Progenitor cell of endocrine pancreas (in vitro differentiated cells): ENCODE results near the gene PCDH1. TPM values are rescaled to one million over a fixed set of nuclear protein-coding genes. Genes with fewer than 3 reads are reported as not detected.

ENCODE experiments used
- DNase-seq: peaks from one replicate; pipeline ENCODE4 v3.0.0; 2021; ENCODE audit warnings: low spot score; ENCODE audit not compliant: unreplicated experiment
- H3K27ac Mint-ChIP-seq: 2 replicates; pipeline ENCODE4 v1.8.0; 2021; ENCODE audit warnings: mild to moderate bottlenecking, moderate library complexity, mixed read lengths
- H3K27me3 Mint-ChIP-seq: 2 replicates; pipeline ENCODE4 v1.8.0; 2021; ENCODE audit warnings: mixed read lengths
- H3K36me3 Mint-ChIP-seq: 2 replicates; pipeline ENCODE4 v1.8.0; 2022; ENCODE audit warnings: mixed read lengths; ENCODE audit not compliant: insufficient read depth
- H3K4me1 Mint-ChIP-seq: 2 replicates; pipeline ENCODE4 v1.8.0; 2021; ENCODE audit warnings: low read depth, mixed read lengths
- H3K4me3 Mint-ChIP-seq: 2 replicates; pipeline ENCODE4 v1.8.0; 2021; ENCODE audit warnings: low read depth, mild to moderate bottlenecking, moderate library complexity, mixed read lengths
- H3K9me3 Mint-ChIP-seq: 2 replicates; pipeline ENCODE4 v1.8.0; 2021; ENCODE audit warnings: low read depth, mixed read lengths
- CTCF ChIP-seq: fragments of 200-600 bp; sonication (generic); IDR thresholded peaks from one replicate; pipeline ENCODE4 v1.5.0; 2021; ENCODE audit warnings: antibody characterized with exemption, mild to moderate bottlenecking; ENCODE audit not compliant: unreplicated experiment
- total RNA-seq: library from RNA; stranded (reverse); gene quantifications from 2 replicates; pipeline ENCODE4 v1.2.1, GENCODE V29; 2021

Gene PCDH1
- total RNA-seq, 1 donor from 2014 or later = 6.3 TPM

GRCh38 chr5:141878711-141879425 lies 658 bp upstream of the PCDH1 start:
- Mint-ChIP-seq H3K4me3 (peak overlapping the region; percentile 75), H3K27me3 (peaks cover 78% of the 10 kb centered on the region), H3K27ac (peak overlapping the region; percentile 94), H3K36me3 (no peaks in the 10 kb centered on the region), H3K9me3 (no peaks in the 10 kb centered on the region), H3K4me1 (peaks cover 39% of the 10 kb centered on the region)
- peak; percentile 81 for DNase-seq
- peak; percentile 99 for TF ChIP-seq CTCF

GRCh38 chr5:141877356-141878185 lies 639 bp downstream of the PCDH1 start:
- H3K27me3 Mint-ChIP-seq = peaks cover 77% of the 10 kb centered on the region
- peaks cover 3% of the 10 kb centered on the region for H3K36me3 Mint-ChIP-seq
- H3K4me3 Mint-ChIP-seq = peak overlapping the region; percentile 73
- no peak for TF ChIP-seq CTCF
- DNase-seq = no peak
- H3K27ac Mint-ChIP-seq = peak overlapping the region; percentile 76
- peaks cover 41% of the 10 kb centered on the region for H3K4me1 Mint-ChIP-seq
- no peaks in the 10 kb centered on the region for H3K9me3 Mint-ChIP-seq

GRCh38 chr5:141876628-141877355 lies 1.4 kb downstream of the PCDH1 start:
- DNase-seq = no peak
- Mint-ChIP-seq H3K4me1 (peaks cover 38% of the 10 kb centered on the region), H3K4me3 (peak overlapping the region; percentile 73), H3K27ac (peak overlapping the region; percentile 76), H3K36me3 (peaks cover 3% of the 10 kb centered on the region), H3K27me3 (peaks cover 76% of the 10 kb centered on the region), H3K9me3 (no peaks in the 10 kb centered on the region)
- no peak for TF ChIP-seq CTCF

- TF ChIP-seq CTCF = no peak
- no peak overlapping the region for H3K27ac Mint-ChIP-seq
- H3K4me1 Mint-ChIP-seq = peaks cover 38% of the 10 kb centered on the region
- peak; percentile 34 for DNase-seq
- peak overlapping the region; percentile 73 for H3K4me3 Mint-ChIP-seq
- no peaks in the 10 kb centered on the region for H3K9me3 Mint-ChIP-seq
- peaks cover 3% of the 10 kb centered on the region for H3K36me3 Mint-ChIP-seq
- peaks cover 72% of the 10 kb centered on the region for H3K27me3 Mint-ChIP-seq
These were observed 2.2 kb downstream of the PCDH1 start for GRCh38 chr5:141875795-141876627.
